Measurements from ENCODE around the gene SMYD3.
"Not testable (repeated sequence)": the region's sequence is repeated elsewhere in the genome, so short reads cannot be mapped to it uniquely, and the experiment has no call there.

SMYD3 gene

GRCh38 chr1:245776139-245776538 is 730.9 kb downstream of the SMYD3 start:
- DNase-seq (ENCODE audit: low spot score) (no peak), FAIRE-seq (no peak)

GRCh38 chr1:245774931-245775330 is 732.1 kb downstream of the SMYD3 start:
- not testable (repeated sequence) for DNase-seq (ENCODE audit: low spot score); FAIRE-seq

GRCh38 chr1:245774196-245774595 is 732.9 kb downstream of the SMYD3 start:
- DNase-seq (ENCODE audit: low spot score) (no peak), FAIRE-seq (no peak)

- FAIRE-seq: no peak
Measured at GRCh38 chr1:245773344-245773743, 733.7 kb downstream of the SMYD3 start.

GRCh38 chr1:245772739-245773138 is 734.3 kb downstream of the SMYD3 start:
- FAIRE-seq (no peak), DNase-seq (ENCODE audit: low spot score) (no peak)

More at GRCh38 chr1:245773344-245773743, 733.7 kb downstream of the SMYD3 start:
- DNase-seq (ENCODE audit: low spot score): no peak

GRCh38 chr1:245772325-245772724 is 734.8 kb downstream of the SMYD3 start:
- FAIRE-seq (no peak), DNase-seq (ENCODE audit: low spot score) (no peak)

- DNase-seq (ENCODE audit: low spot score) (peak; percentile 32), FAIRE-seq (no peak)
Measured at GRCh38 chr1:245771511-245772281, 735.4 kb downstream of the SMYD3 start.

GRCh38 chr1:245770156-245770555 is 736.9 kb downstream of the SMYD3 start:
- FAIRE-seq (no peak), DNase-seq (ENCODE audit: low spot score) (no peak)

GRCh38 chr1:245768596-245768995 is 738.5 kb downstream of the SMYD3 start:
- no peak for FAIRE-seq
- no peak for DNase-seq (ENCODE audit: low spot score)

- DNase-seq (ENCODE audit: low spot score) (no peak), FAIRE-seq (no peak)
Measured at GRCh38 chr1:245765230-245766000, 741.7 kb downstream of the SMYD3 start.

- FAIRE-seq (no peak), DNase-seq (ENCODE audit: low spot score) (no peak)
Measured at GRCh38 chr1:245763873-245764331, 743.2 kb downstream of the SMYD3 start.

GRCh38 chr1:245762396-245762910 is 744.6 kb downstream of the SMYD3 start:
- no peak for DNase-seq (ENCODE audit: low spot score)
- FAIRE-seq: no peak

GRCh38 chr1:245760301-245760700 is 746.8 kb downstream of the SMYD3 start:
- DNase-seq (ENCODE audit: low spot score): no peak
- no peak for FAIRE-seq

GRCh38 chr1:245754463-245754961 is 752.6 kb downstream of the SMYD3 start:
- no peak for DNase-seq (ENCODE audit: low spot score)
- no peak for FAIRE-seq

GRCh38 chr1:245753807-245754206 is 753.3 kb downstream of the SMYD3 start:
- no peak for FAIRE-seq
- DNase-seq (ENCODE audit: low spot score): no peak

- FAIRE-seq (no peak), DNase-seq (ENCODE audit: low spot score) (no peak)
Measured at GRCh38 chr1:245752561-245752960, 754.5 kb downstream of the SMYD3 start.

- FAIRE-seq: no peak
Measured at GRCh38 chr1:245751726-245752470, 755.2 kb downstream of the SMYD3 start.

GRCh38 chr1:245751116-245751515 is 756.0 kb downstream of the SMYD3 start:
- no peak for DNase-seq (ENCODE audit: low spot score)
- no peak for FAIRE-seq

More at GRCh38 chr1:245751726-245752470, 755.2 kb downstream of the SMYD3 start:
- no peak for DNase-seq (ENCODE audit: low spot score)

GRCh38 chr1:245750261-245750660 is 756.8 kb downstream of the SMYD3 start:
- DNase-seq (ENCODE audit: low spot score) (no peak), FAIRE-seq (no peak)

GRCh38 chr1:245749053-245749452 is 758.0 kb downstream of the SMYD3 start:
- DNase-seq (ENCODE audit: low spot score) (no peak), FAIRE-seq (no peak)

GRCh38 chr1:245748646-245749045 is 758.4 kb downstream of the SMYD3 start:
- FAIRE-seq (no peak), DNase-seq (ENCODE audit: low spot score) (no peak)

All from urothelium cell line (cell line).